Measurements from ENCODE around the gene DAD1.

GRCh38 chr14:22607291-22607690 is 18.3 kb upstream of the DAD1 start:
- TF ChIP-seq CTCF (IDR thresholded peaks at IDR 0.05) (no peak), POLR2AphosphoS5 (IDR thresholded peaks at IDR 0.05; ENCODE audit: insufficient read depth in 1 of 2, low read depth in 1 of 2) (no peak)
